Mucosa of descending colon (tissue), 3 donors: ENCODE measurements around the gene ZDHHC24. TPM values are rescaled to one million over a fixed set of nuclear protein-coding genes. Genes with fewer than 3 reads are reported as not detected.

Experiments used
- ATAC-seq: fragments of 200-7000 bp; cut with Tn5 transposase; one replicate; pipeline ENCODE4 v1.9.1; 2020; ENCODE audit warnings: mild to moderate bottlenecking, moderate library complexity
- DNase-seq, 3 donors: peaks; one replicate each; pipeline ENCODE4 v3.0.0-alpha.2; 2020
- H3K36me3 ChIP-seq: fragments of 200-600 bp; one replicate; pipeline ENCODE4 v1.8.0; 2021; ENCODE audit warnings: low read depth, mild to moderate bottlenecking
- H3K4me1 ChIP-seq: fragments of 200-600 bp; one replicate; pipeline ENCODE4 v1.8.0; 2021; ENCODE audit warnings: low read depth, mild to moderate bottlenecking
- H3K4me3 ChIP-seq: fragments of 200-600 bp; one replicate; pipeline ENCODE4 v1.8.0; 2021; ENCODE audit warnings: mild to moderate bottlenecking
- H3K9me3 ChIP-seq: fragments of 200-600 bp; one replicate; pipeline ENCODE4 v1.8.0; 2021; ENCODE audit warnings: mild to moderate bottlenecking
- CTCF ChIP-seq: fragments of 200-600 bp; IDR thresholded peaks from one replicate; pipeline ENCODE4 v1.8.0; 2022; ENCODE audit warnings: antibody characterized with exemption, mild to moderate bottlenecking
- intact Hi-C, 2 donors: fragments of 100-400 bp; cut with DNase I in 1 of 2; cut with micrococcal nuclease in 1 of 2; formaldehyde crosslinking; loops; one replicate each; pipeline versions ENCODE4 v1.11.0 to v1.11.1; 2022; cut with DNase I, micrococcal nuclease
- total RNA-seq, 3 donors: library from RNA; stranded (reverse); fragmentation: NEBNext Ultra II Directional in 2 of 3; extraction: Animal tissue kit (Norgen Biotek cat#: 25700) in 2 of 3; gene quantifications; one replicate each; pipeline versions ENCODE4 v1.2.1 to v1.2.4, GENCODE V29; 2021 to 2023
- donor health status: DM: no; HTN: no; CAD: no; lungs with moderate emphysema.
- donor health status: DM: no; HTN: no; CAD: no.
- donor health status: DM: no; HTN: yes; CAD: no.

Gene ZDHHC24
- total RNA-seq, 3 donors from 2014 or later: 9.1 to 11.8 (median 10.4) TPM

- H3K4me1 ChIP-seq: peaks cover 8% of the 10 kb centered on the region
- H3K9me3 ChIP-seq: no peaks in the 10 kb centered on the region
- no peak for TF ChIP-seq CTCF
- DNase-seq (no peak), ATAC-seq (no peak)
- intact Hi-C loops: no loop called here
- H3K36me3 ChIP-seq: no peaks in the 10 kb centered on the region
- H3K4me3 ChIP-seq: no peak overlapping the region
These were observed 73.8 kb downstream of the ZDHHC24 start for GRCh38 chr11:66472054-66472453.

GRCh38 chr11:66471142-66471541 lies 74.7 kb downstream of the ZDHHC24 start:
- H3K4me1 ChIP-seq: peaks cover 8% of the 10 kb centered on the region
- TF ChIP-seq CTCF: no peak
- no peaks in the 10 kb centered on the region for H3K36me3 ChIP-seq
- no peak overlapping the region for H3K4me3 ChIP-seq
- intact Hi-C loops: no loop called here
- no peaks in the 10 kb centered on the region for H3K9me3 ChIP-seq
- ATAC-seq (no peak), DNase-seq (no peak)

Other genes starting within 250 kb of the ZDHHC24 start
- 10 to 100 TPM in 2 of 3 donors, 1 to 10 TPM in 1; 4.5 to 37.7 (median 28.5) TPM for gene CD248, start 229.0 kb downstream of the ZDHHC24 start, total RNA-seq
- 10 to 100 TPM in 1 of 3 donors, 1 to 10 TPM in 2; 5.2 to 12.7 (median 9.5) TPM for gene RIN1, start 209.6 kb downstream of the ZDHHC24 start, total RNA-seq
- 10 to 100 TPM; 35.9 to 47.6 (median 39.3) TPM for gene BRMS1, start 200.9 kb downstream of the ZDHHC24 start, total RNA-seq
- gene B4GAT1, start 198.4 kb downstream of the ZDHHC24 start, total RNA-seq: 10 to 100 TPM; 13.4 to 34.6 (median 13.4) TPM
- gene SLC29A2, start 174.3 kb downstream of the ZDHHC24 start, total RNA-seq: 10 to 100 TPM; 10.3 to 22.6 (median 14.9) TPM
- 1 to 10 TPM in 1 of 3 donors, not detected in 2; 5.6 TPM for gene NPAS4, start 125.0 kb downstream of the ZDHHC24 start, total RNA-seq
- 10 to 100 TPM; 43.7 to 64.9 (median 46.6) TPM for gene MRPL11, start 107.2 kb downstream of the ZDHHC24 start, total RNA-seq
- 10 to 100 TPM in 1 of 3 donors, 1 to 10 TPM in 2; 2.8 to 25.5 (median 3.6) TPM for gene PELI3, start 79.1 kb downstream of the ZDHHC24 start, total RNA-seq
- gene DPP3, start 65.6 kb downstream of the ZDHHC24 start, total RNA-seq: 10 to 100 TPM; 37.9 to 92.2 (median 75.5) TPM
- gene BBS1, start 35.4 kb downstream of the ZDHHC24 start, total RNA-seq: 10 to 100 TPM; 27.7 to 49.3 (median 35.4) TPM
- gene ACTN3, start 855 bp upstream of the ZDHHC24 start, total RNA-seq: under 1 TPM in 1 of 3 donors, not detected in 2; 0.09 TPM
- gene CTSF, start 22.6 kb upstream of the ZDHHC24 start, total RNA-seq: 10 to 100 TPM in 1 of 3 donors, 1 to 10 TPM in 2; 5.8 to 84.3 (median 8.3) TPM
- gene CCDC87, start 47.0 kb upstream of the ZDHHC24 start, total RNA-seq: under 1 TPM; 0.32 to 0.63 (median 0.58) TPM
- 10 to 100 TPM; 34.9 to 50.7 (median 42.2) TPM for gene CCS, start 47.1 kb upstream of the ZDHHC24 start, total RNA-seq
- gene RBM14, start 70.6 kb upstream of the ZDHHC24 start, total RNA-seq: 10 to 100 TPM; 63.8 to 87.0 (median 72.6) TPM
- gene RBM4, start 92.7 kb upstream of the ZDHHC24 start, total RNA-seq: 100 to 1,000 TPM; 101 to 125 (median 104) TPM
- 10 to 100 TPM; 16.7 to 22.7 (median 16.7) TPM for gene RBM4B, start 131.8 kb upstream of the ZDHHC24 start, total RNA-seq
- 10 to 100 TPM in 1 of 3 donors, 1 to 10 TPM in 2; 3.7 to 10.0 (median 6.3) TPM for gene SPTBN2, start 183.2 kb upstream of the ZDHHC24 start, total RNA-seq